ENCODE data around the gene SLC2A1.
"Not testable (repeated sequence)": the region's sequence is repeated elsewhere in the genome, so short reads cannot be mapped to it uniquely, and the experiment has no call there.

SLC2A1 gene

GRCh38 chr1:42929434-42930177 lies 29.1 kb downstream of the SLC2A1 start:
- no peak for DNase-seq (ENCODE audit: low read depth)

- DNase-seq (ENCODE audit: low read depth), result no peak
Observed at GRCh38 chr1:42928859-42929258, 29.8 kb downstream of the SLC2A1 start.

- DNase-seq (ENCODE audit: low read depth), result no peak
Observed at GRCh38 chr1:42927920-42928505, 30.7 kb downstream of the SLC2A1 start.

- no peak for DNase-seq (ENCODE audit: low read depth)
Observed at GRCh38 chr1:42927274-42927841, 31.3 kb downstream of the SLC2A1 start.

GRCh38 chr1:42926879-42927242 lies 31.8 kb downstream of the SLC2A1 start:
- DNase-seq (ENCODE audit: low read depth), result no peak

GRCh38 chr1:42926235-42926878 lies 32.3 kb downstream of the SLC2A1 start:
- DNase-seq (ENCODE audit: low read depth), result no peak

- no peak for DNase-seq (ENCODE audit: low read depth)
Observed at GRCh38 chr1:42924851-42925760, 33.6 kb downstream of the SLC2A1 start.

- DNase-seq (ENCODE audit: low read depth), result peak; percentile 84
Observed at GRCh38 chr1:42924082-42924850, 34.4 kb downstream of the SLC2A1 start.

GRCh38 chr1:42923367-42924081 lies 35.1 kb downstream of the SLC2A1 start:
- no peak for DNase-seq (ENCODE audit: low read depth)

GRCh38 chr1:42922687-42923366 lies 35.8 kb downstream of the SLC2A1 start:
- DNase-seq (ENCODE audit: low read depth), result peak; percentile 72

- DNase-seq (ENCODE audit: low read depth), result no peak
Observed at GRCh38 chr1:42921769-42922168, 36.9 kb downstream of the SLC2A1 start.

GRCh38 chr1:42919651-42920050 lies 39.0 kb downstream of the SLC2A1 start:
- not testable (repeated sequence) for DNase-seq (ENCODE audit: low read depth)

- no peak for DNase-seq (ENCODE audit: low read depth)
Observed at GRCh38 chr1:42917241-42917495, 41.5 kb downstream of the SLC2A1 start.

GRCh38 chr1:42915456-42915855 lies 43.2 kb downstream of the SLC2A1 start:
- DNase-seq (ENCODE audit: low read depth), result no peak

GRCh38 chr1:42914092-42914627 lies 44.5 kb downstream of the SLC2A1 start:
- DNase-seq (ENCODE audit: low read depth), result no peak

GRCh38 chr1:42913426-42914091 lies 45.1 kb downstream of the SLC2A1 start:
- DNase-seq (ENCODE audit: low read depth), result peak; percentile 86

- no peak for DNase-seq (ENCODE audit: low read depth)
Observed at GRCh38 chr1:42910985-42911384, 47.7 kb downstream of the SLC2A1 start.

GRCh38 chr1:42908046-42908445 lies 50.6 kb downstream of the SLC2A1 start:
- DNase-seq (ENCODE audit: low read depth), result no peak

GRCh38 chr1:42904434-42904833 lies 54.2 kb downstream of the SLC2A1 start:
- no peak for DNase-seq (ENCODE audit: low read depth)
